Measurements from ENCODE around the gene TSPAN5.

The TSPAN5 gene

GRCh38 chr4:98557194-98557892 lies 101.1 kb downstream of the TSPAN5 start:
- Histone ChIP-seq H3K4me1 (ENCODE audit: control insufficient read depth in 2 of 2, insufficient read depth in 1 of 2, low read depth in 1 of 2, low read length in 2 of 2) (peaks cover 2 to 4% of the 10 kb centered on the region in 2 donors), H3K4ac (ENCODE audit: low read length) (no peak overlapping the region), H2BK12ac (ENCODE audit: low read length) (no peak overlapping the region), H4K8ac (ENCODE audit: low read depth, low read length) (no peak overlapping the region), H3K14ac (ENCODE audit: low read length) (no peak overlapping the region), H3K27ac (replicated peaks; ENCODE audit: low read length) (no peak overlapping the region), H2AFZ (ENCODE audit: low read length) (no peak overlapping the region), H3K79me1 (ENCODE audit: low read depth, low read length) (no peaks in the 10 kb centered on the region), H3K9ac (ENCODE audit: low read depth, low read length, poor library complexity) (no peak overlapping the region), H3K4me3 (ENCODE audit: low read length in 2 of 2) (no peak overlapping the region), H2BK120ac (ENCODE audit: low read depth, low read length) (no peak overlapping the region), H2AK5ac (ENCODE audit: low read depth, low read length) (no peak overlapping the region), H3K4me2 (ENCODE audit: insufficient read depth, low read length, poor library complexity, severe bottlenecking) (no peak overlapping the region), H2BK5ac (ENCODE audit: low read length) (no peak overlapping the region), H3K27me3 (ENCODE audit: control insufficient read depth in 3 of 3, insufficient read depth in 3 of 3, low read depth in 1 of 3, low read length in 3 of 3) (no peaks in the 10 kb centered on the region), H4K91ac (ENCODE audit: low read depth, low read length, poor library complexity) (no peak overlapping the region), H3K18ac (ENCODE audit: low read length) (no peak overlapping the region), H3K36me3 (replicated peaks in 1 of 2; ENCODE audit: control insufficient read depth in 2 of 2, insufficient read depth in 2 of 2, low read length in 2 of 2) (no peaks in the 10 kb centered on the region), H3K23ac (ENCODE audit: low read depth, low read length, poor library complexity) (no peak overlapping the region), H2BK15ac (ENCODE audit: low read length) (no peak overlapping the region), H3K9me3 (replicated peaks in 1 of 2; ENCODE audit: control insufficient read depth in 2 of 2, insufficient read depth in 1 of 2, low read depth in 1 of 2, low read length in 2 of 2) (peaks cover 0 to 4% of the 10 kb centered on the region in 2 donors)
- no peak for DNase-seq (ENCODE audit: low spot score)
- no CpG with 5 or more reads among the region's 7 CpGs for WGBS, 2 donors (ENCODE audit: extremely low coverage in 2 of 2, insufficient read length in 2 of 2, insufficient replicate concordance in 1 of 2)

DNA sequence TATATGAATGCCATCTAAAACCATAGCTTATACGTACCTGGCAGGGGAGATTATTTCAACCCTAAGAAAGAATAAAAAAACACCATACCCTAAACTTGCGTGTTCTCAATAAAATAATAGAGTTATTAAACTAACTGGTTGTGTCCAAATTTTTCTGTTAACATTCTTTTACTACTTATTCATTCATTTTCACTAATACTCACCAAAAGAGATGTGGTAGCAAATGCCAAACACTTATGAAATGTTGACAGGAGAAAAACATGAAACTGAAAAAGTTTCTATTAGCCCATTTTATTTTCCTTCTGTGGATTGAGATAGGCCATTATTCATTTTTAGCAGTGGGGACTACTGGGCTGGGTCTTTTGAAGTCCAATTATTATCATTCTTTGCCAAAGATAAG lies 102.0 kb downstream of the TSPAN5 start:
- H2AK5ac ChIP-seq (ENCODE audit: low read depth, low read length): no peak overlapping the region
- H3K79me1 ChIP-seq (ENCODE audit: low read depth, low read length): no peaks in the 10 kb centered on the region
- H2BK15ac ChIP-seq (ENCODE audit: low read length): no peak overlapping the region
- H4K8ac ChIP-seq (ENCODE audit: low read depth, low read length): no peak overlapping the region
- no peak for DNase-seq (ENCODE audit: low spot score)
- H3K27ac ChIP-seq (replicated peaks; ENCODE audit: low read length): no peak overlapping the region
- peaks cover 2 to 4% of the 10 kb centered on the region in 2 donors for H3K4me1 ChIP-seq (ENCODE audit: control insufficient read depth in 2 of 2, insufficient read depth in 1 of 2, low read depth in 1 of 2, low read length in 2 of 2)
- no peak overlapping the region for H3K4ac ChIP-seq (ENCODE audit: low read length)
- no peak overlapping the region for H2AFZ ChIP-seq (ENCODE audit: low read length)
- H3K14ac ChIP-seq (ENCODE audit: low read length): no peak overlapping the region
- no peak overlapping the region for H3K18ac ChIP-seq (ENCODE audit: low read length)
- H4K91ac ChIP-seq (ENCODE audit: low read depth, low read length, poor library complexity): no peak overlapping the region
- no peak overlapping the region for H3K9ac ChIP-seq (ENCODE audit: low read depth, low read length, poor library complexity)
- no peak overlapping the region for H3K23ac ChIP-seq (ENCODE audit: low read depth, low read length, poor library complexity)
- no peak overlapping the region for H2BK5ac ChIP-seq (ENCODE audit: low read length)
- no peak overlapping the region for H2BK120ac ChIP-seq (ENCODE audit: low read depth, low read length)
- no CpG with 5 or more reads among the region's 2 CpGs for WGBS, 2 donors (ENCODE audit: extremely low coverage in 2 of 2, insufficient read length in 2 of 2, insufficient replicate concordance in 1 of 2)
- no peaks in the 10 kb centered on the region for H3K27me3 ChIP-seq (ENCODE audit: control insufficient read depth in 3 of 3, insufficient read depth in 3 of 3, low read depth in 1 of 3, low read length in 3 of 3)
- no peaks in the 10 kb centered on the region for H3K36me3 ChIP-seq (replicated peaks in 1 of 2; ENCODE audit: control insufficient read depth in 2 of 2, insufficient read depth in 2 of 2, low read length in 2 of 2)
- no peak overlapping the region for H2BK12ac ChIP-seq (ENCODE audit: low read length)
- H3K9me3 ChIP-seq (replicated peaks in 1 of 2; ENCODE audit: control insufficient read depth in 2 of 2, insufficient read depth in 1 of 2, low read depth in 1 of 2, low read length in 2 of 2): peaks cover 0 to 4% of the 10 kb centered on the region in 2 donors
- no peak overlapping the region for H3K4me3 ChIP-seq (ENCODE audit: low read length in 2 of 2)
- H3K4me2 ChIP-seq (ENCODE audit: insufficient read depth, low read length, poor library complexity, severe bottlenecking): no peak overlapping the region

GRCh38 chr4:98555798-98556445 lies 102.5 kb downstream of the TSPAN5 start:
- H3K4me2 ChIP-seq (ENCODE audit: insufficient read depth, low read length, poor library complexity, severe bottlenecking): no peak overlapping the region
- no peak overlapping the region for H3K27ac ChIP-seq (replicated peaks; ENCODE audit: low read length)
- no peaks in the 10 kb centered on the region for H3K36me3 ChIP-seq (replicated peaks in 1 of 2; ENCODE audit: control insufficient read depth in 2 of 2, insufficient read depth in 2 of 2, low read length in 2 of 2)
- H4K8ac ChIP-seq (ENCODE audit: low read depth, low read length): no peak overlapping the region
- peaks cover 2 to 4% of the 10 kb centered on the region in 2 donors for H3K4me1 ChIP-seq (ENCODE audit: control insufficient read depth in 2 of 2, insufficient read depth in 1 of 2, low read depth in 1 of 2, low read length in 2 of 2)
- H3K79me1 ChIP-seq (ENCODE audit: low read depth, low read length): no peaks in the 10 kb centered on the region
- H2BK15ac ChIP-seq (ENCODE audit: low read length): no peak overlapping the region
- no peak overlapping the region for H3K14ac ChIP-seq (ENCODE audit: low read length)
- no peak overlapping the region for H2BK120ac ChIP-seq (ENCODE audit: low read depth, low read length)
- H3K9me3 ChIP-seq (replicated peaks in 1 of 2; ENCODE audit: control insufficient read depth in 2 of 2, insufficient read depth in 1 of 2, low read depth in 1 of 2, low read length in 2 of 2): peaks cover 0 to 3% of the 10 kb centered on the region in 2 donors
- H3K27me3 ChIP-seq (ENCODE audit: control insufficient read depth in 3 of 3, insufficient read depth in 3 of 3, low read depth in 1 of 3, low read length in 3 of 3): no peaks in the 10 kb centered on the region
- no peak overlapping the region for H2BK5ac ChIP-seq (ENCODE audit: low read length)
- H3K9ac ChIP-seq (ENCODE audit: low read depth, low read length, poor library complexity): no peak overlapping the region
- no peak overlapping the region for H3K18ac ChIP-seq (ENCODE audit: low read length)
- H3K4ac ChIP-seq (ENCODE audit: low read length): no peak overlapping the region
- H2AK5ac ChIP-seq (ENCODE audit: low read depth, low read length): no peak overlapping the region
- no CpG with 5 or more reads among the region's 10 CpGs for WGBS, 2 donors (ENCODE audit: extremely low coverage in 2 of 2, insufficient read length in 2 of 2, insufficient replicate concordance in 1 of 2)
- no peak overlapping the region for H3K23ac ChIP-seq (ENCODE audit: low read depth, low read length, poor library complexity)
- H2AFZ ChIP-seq (ENCODE audit: low read length): no peak overlapping the region
- no peak overlapping the region for H4K91ac ChIP-seq (ENCODE audit: low read depth, low read length, poor library complexity)
- H3K4me3 ChIP-seq (ENCODE audit: low read length in 2 of 2): no peak overlapping the region
- H2BK12ac ChIP-seq (ENCODE audit: low read length): no peak overlapping the region
- no peak for DNase-seq (ENCODE audit: low spot score)

- H3K27me3 ChIP-seq (ENCODE audit: control insufficient read depth in 3 of 3, insufficient read depth in 3 of 3, low read depth in 1 of 3, low read length in 3 of 3): no peaks in the 10 kb centered on the region
- DNase-seq (ENCODE audit: low spot score): no peak
- H2BK5ac ChIP-seq (ENCODE audit: low read length): no peak overlapping the region
- no peak overlapping the region for H2BK12ac ChIP-seq (ENCODE audit: low read length)
- no peak overlapping the region for H3K18ac ChIP-seq (ENCODE audit: low read length)
- H3K4me1 ChIP-seq (ENCODE audit: control insufficient read depth in 2 of 2, insufficient read depth in 1 of 2, low read depth in 1 of 2, low read length in 2 of 2): peaks cover 11 to 12% of the 10 kb centered on the region in 2 donors
- no peaks in the 10 kb centered on the region for H3K79me1 ChIP-seq (ENCODE audit: low read depth, low read length)
- H3K4me2 ChIP-seq (ENCODE audit: insufficient read depth, low read length, poor library complexity, severe bottlenecking): no peak overlapping the region
- no peaks in the 10 kb centered on the region for H3K36me3 ChIP-seq (replicated peaks in 1 of 2; ENCODE audit: control insufficient read depth in 2 of 2, insufficient read depth in 2 of 2, low read length in 2 of 2)
- H4K91ac ChIP-seq (ENCODE audit: low read depth, low read length, poor library complexity): no peak overlapping the region
- H2BK120ac ChIP-seq (ENCODE audit: low read depth, low read length): no peak overlapping the region
- H3K14ac ChIP-seq (ENCODE audit: low read length): no peak overlapping the region
- no peak overlapping the region for H3K4ac ChIP-seq (ENCODE audit: low read length)
- H4K8ac ChIP-seq (ENCODE audit: low read depth, low read length): no peak overlapping the region
- H3K23ac ChIP-seq (ENCODE audit: low read depth, low read length, poor library complexity): no peak overlapping the region
- no peak overlapping the region for H2BK15ac ChIP-seq (ENCODE audit: low read length)
- H3K9me3 ChIP-seq (replicated peaks in 1 of 2; ENCODE audit: control insufficient read depth in 2 of 2, insufficient read depth in 1 of 2, low read depth in 1 of 2, low read length in 2 of 2): no peaks in the 10 kb centered on the region
- no peak overlapping the region for H3K4me3 ChIP-seq (ENCODE audit: low read length in 2 of 2)
- peak overlapping the region; percentile 22 for H3K27ac ChIP-seq (replicated peaks; ENCODE audit: low read length)
- peak overlapping the region; percentile 69 for H2AFZ ChIP-seq (ENCODE audit: low read length)
- no CpG with 5 or more reads among the region's 17 CpGs for WGBS, 2 donors (ENCODE audit: extremely low coverage in 2 of 2, insufficient read length in 2 of 2, insufficient replicate concordance in 1 of 2)
- H2AK5ac ChIP-seq (ENCODE audit: low read depth, low read length): no peak overlapping the region
- H3K9ac ChIP-seq (ENCODE audit: low read depth, low read length, poor library complexity): no peak overlapping the region
These were observed 111.4 kb downstream of the TSPAN5 start for GRCh38 chr4:98546910-98547594.
